Tibial nerve (tissue), 4 donors: ENCODE results near the gene ASB1. TPM values are rescaled to one million over a fixed set of nuclear protein-coding genes. Genes with fewer than 3 reads are reported as not detected.

Source experiments
- DNase-seq, 2 donors: peaks; one replicate each; pipeline ENCODE4 v3.0.0-alpha.2; 2019; ENCODE audit warnings: low spot score in 2 of 2
- H3K27ac ChIP-seq, 4 donors: fragments of 200-600 bp; sonication (generic) in 3 of 4; one replicate each; pipeline ENCODE4 v1.5.1; 2017 to 2019; ENCODE audit warnings: mild to moderate bottlenecking in 1 of 4
- H3K27me3 ChIP-seq, 2 donors: fragments of 200-600 bp; sonication (generic) in 1 of 2; one replicate each; pipeline versions ENCODE4 v1.5.1 to v1.6.0; 2017 to 2019
- H3K36me3 ChIP-seq, 3 donors: fragments of 200-600 bp; sonication (generic); one replicate each; pipeline ENCODE4 v1.5.1; 2018 to 2019
- H3K4me1 ChIP-seq, 4 donors: fragments of 200-600 bp; sonication (generic) in 3 of 4; one replicate each; pipeline ENCODE4 v1.5.1; 2017 to 2019
- H3K4me3 ChIP-seq, 4 donors: fragments of 200-600 bp; sonication (generic) in 3 of 4; one replicate each; pipeline ENCODE4 v1.5.1; 2017 to 2019; ENCODE audit warnings: mild to moderate bottlenecking in 1 of 4, moderate library complexity in 1 of 4
- H3K9me3 ChIP-seq, 4 donors: fragments of 200-600 bp; sonication (generic) in 3 of 4; one replicate each; pipeline ENCODE4 v1.5.1; 2017 to 2019
- CTCF ChIP-seq, 5 experiments: fragments of 200-600 bp in 3 of 5; fragments of 450-650 bp in 2 of 5; sonication (generic) in 3 of 5; IDR thresholded peaks; one replicate each; pipeline ENCODE4 v1.5.1; 2016 to 2019; ENCODE audit warnings: antibody characterized with exemption in 5 of 5, mild to moderate bottlenecking in 3 of 5, moderate library complexity in 2 of 5
- EP300 ChIP-seq, 2 donors: sonication (generic); formaldehyde crosslinking; IDR thresholded peaks; one replicate each; pipeline ENCODE4 v1.6.1; 2017; ENCODE audit warnings: antibody characterized with exemption in 2 of 2, mild to moderate bottlenecking in 1 of 2
- POLR2A ChIP-seq, 2 donors: fragments of 450-650 bp; IDR thresholded peaks; one replicate each; pipeline ENCODE4 v1.6.1; 2017; ENCODE audit warnings: antibody characterized with exemption in 2 of 2, mild to moderate bottlenecking in 2 of 2, moderate library complexity in 2 of 2
- WGBS, 2 donors: methylation state at CpG; one replicate each; pipeline ENCODE4 v1.1.5; 2018; 5-methylcytosine and 5-hydroxymethylcytosine counted together
- total RNA-seq, 4 donors: library from RNA; depleted of rRNA; stranded (reverse); fragments of >200 nt; gene quantifications; one replicate each; pipeline ENCODE4 v1.1.0, GENCODE V29; 2016

The ASB1 gene
- total RNA-seq, 4 donors from 2014 or later: 21.3 to 26.0 (median 24.2) TPM

GRCh38 chr2:238415893-238416292 lies 10.8 kb upstream of the ASB1 start:
- 92 to 98% methylated on average over 5 of the region's 5 CpGs for WGBS, 2 donors
- no peak for DNase-seq
- no peak overlapping the region for H3K4me3 ChIP-seq
- H3K9me3 ChIP-seq: no peaks in the 10 kb centered on the region
- H3K4me1 ChIP-seq: peaks cover 0 to 14% (median 6%) of the 10 kb centered on the region in 4 donors
- H3K27me3 ChIP-seq: no peaks in the 10 kb centered on the region
- TF ChIP-seq POLR2A (IDR thresholded peaks at IDR 0.05) (no peak), EP300 (IDR thresholded peaks at IDR 0.05) (no peak), CTCF (IDR thresholded peaks at IDR 0.05) (no peak)
- peaks cover 0 to 5% (median 0%) of the 10 kb centered on the region in 3 donors for H3K36me3 ChIP-seq
- H3K27ac ChIP-seq: no peak overlapping the region

- Histone ChIP-seq H3K27me3 (no peaks in the 10 kb centered on the region), H3K36me3 (peaks cover 0 to 5% (median 0%) of the 10 kb centered on the region in 3 donors), H3K27ac (no peak overlapping the region), H3K4me1 (peaks cover 0 to 28% (median 18%) of the 10 kb centered on the region in 4 donors), H3K9me3 (no peaks in the 10 kb centered on the region), H3K4me3 (no peak overlapping the region)
- TF ChIP-seq CTCF (IDR thresholded peaks at IDR 0.05) (no peak), POLR2A (IDR thresholded peaks at IDR 0.05) (no peak), EP300 (IDR thresholded peaks at IDR 0.05) (no peak)
- DNase-seq: no peak
- WGBS, 2 donors: 72 to 82% methylated on average over 6 of the region's 6 CpGs
Measured at GRCh38 chr2:238418196-238418998, 8.3 kb upstream of the ASB1 start.

- WGBS, 2 donors: 76 to 91% methylated on average over 2 of the region's 2 CpGs
Measured at GRCh38 chr2:238418999-238419546, 7.7 kb upstream of the ASB1 start.

GRCh38 chr2:238420442-238420841 lies 6.3 kb upstream of the ASB1 start:
- WGBS, 2 donors: 44 to 57% methylated on average over 8 of the region's 8 CpGs
- H3K4me3 ChIP-seq: no peak overlapping the region
- TF ChIP-seq POLR2A (IDR thresholded peaks at IDR 0.05) (no peak), CTCF (IDR thresholded peaks at IDR 0.05) (no peak), EP300 (IDR thresholded peaks at IDR 0.05) (no peak)

More at GRCh38 chr2:238418999-238419546, 7.7 kb upstream of the ASB1 start:
- Histone ChIP-seq H3K4me1 (peaks cover 0 to 32% (median 20%) of the 10 kb centered on the region in 4 donors), H3K27ac (no peak overlapping the region), H3K4me3 (no peak overlapping the region), H3K36me3 (peaks cover 0 to 5% (median 0%) of the 10 kb centered on the region in 3 donors), H3K27me3 (no peaks in the 10 kb centered on the region), H3K9me3 (no peaks in the 10 kb centered on the region)
- TF ChIP-seq CTCF (IDR thresholded peaks at IDR 0.05) (no peak), EP300 (IDR thresholded peaks at IDR 0.05) (no peak), POLR2A (IDR thresholded peaks at IDR 0.05) (no peak)
- no peak for DNase-seq

More at GRCh38 chr2:238420442-238420841, 6.3 kb upstream of the ASB1 start:
- peak overlapping the region in 2 of 4 donors; percentile 78 to 83 for H3K27ac ChIP-seq
- no peaks in the 10 kb centered on the region for H3K9me3 ChIP-seq
- peak in 1 of 2 donors; percentile 30 for DNase-seq
- peaks cover 0 to 3% (median 0%) of the 10 kb centered on the region in 3 donors for H3K36me3 ChIP-seq
- H3K27me3 ChIP-seq: no peaks in the 10 kb centered on the region
- peaks cover 0 to 40% (median 21%) of the 10 kb centered on the region in 4 donors for H3K4me1 ChIP-seq
